ENCODE results near the gene LTBR.

The LTBR gene

GRCh38 chr12:6378709-6379472 lies 5.1 kb upstream of the LTBR start:
- in situ Hi-C loops (cut with HindIII; ENCODE audit: low pct_ligation_motif_present, low sequenced_read_pairs): no loop called here
- Histone ChIP-seq H3K36me3 (replicated peaks) (no peaks in the 10 kb centered on the region), H3K27me3 (replicated peaks) (no peaks in the 10 kb centered on the region), H3K27ac (no peak overlapping the region), H3K4me3 (ENCODE audit: low read depth, low read length) (no peak overlapping the region)
- no peak for DNase-seq
- no peak for TF ChIP-seq CTCF (IDR thresholded peaks at IDR 0.05; ENCODE audit: low read depth, low read length, missing control alignments)

GRCh38 chr12:6380141-6381121 lies 3.5 kb upstream of the LTBR start:
- no peak for TF ChIP-seq CTCF (IDR thresholded peaks at IDR 0.05; ENCODE audit: low read depth, low read length, missing control alignments)
- DNase-seq: no peak
- in situ Hi-C loops (cut with HindIII; ENCODE audit: low pct_ligation_motif_present, low sequenced_read_pairs): no loop called here
- Histone ChIP-seq H3K4me3 (ENCODE audit: low read depth, low read length) (no peak overlapping the region), H3K36me3 (replicated peaks) (no peaks in the 10 kb centered on the region), H3K27me3 (replicated peaks) (no peaks in the 10 kb centered on the region), H3K27ac (no peak overlapping the region)

GRCh38 chr12:6382371-6382770 lies 1.6 kb upstream of the LTBR start:
- no peak overlapping the region for H3K4me3 ChIP-seq (ENCODE audit: low read depth, low read length)
- H3K27me3 ChIP-seq (replicated peaks): no peaks in the 10 kb centered on the region
- in situ Hi-C loops (cut with HindIII; ENCODE audit: low pct_ligation_motif_present, low sequenced_read_pairs): no loop called here
- no peak overlapping the region for H3K27ac ChIP-seq
- no peak for DNase-seq
- TF ChIP-seq CTCF (IDR thresholded peaks at IDR 0.05; ENCODE audit: low read depth, low read length, missing control alignments): no peak
- peaks cover 10% of the 10 kb centered on the region for H3K36me3 ChIP-seq (replicated peaks)

- DNase-seq: no peak
- no peak for TF ChIP-seq CTCF (IDR thresholded peaks at IDR 0.05; ENCODE audit: low read depth, low read length, missing control alignments)
- in situ Hi-C loops (cut with HindIII; ENCODE audit: low pct_ligation_motif_present, low sequenced_read_pairs): no loop called here
- Histone ChIP-seq H3K36me3 (replicated peaks) (peaks cover 10% of the 10 kb centered on the region), H3K27ac (no peak overlapping the region), H3K27me3 (replicated peaks) (no peaks in the 10 kb centered on the region), H3K4me3 (ENCODE audit: low read depth, low read length) (no peak overlapping the region)
Observed at GRCh38 chr12:6382982-6383381, 980 bp upstream of the LTBR start.

- peaks cover 20% of the 10 kb centered on the region for H3K36me3 ChIP-seq (replicated peaks)
- in situ Hi-C loops (cut with HindIII; ENCODE audit: low pct_ligation_motif_present, low sequenced_read_pairs): no loop called here
- TF ChIP-seq CTCF (IDR thresholded peaks at IDR 0.05; ENCODE audit: low read depth, low read length, missing control alignments): no peak
- H3K27me3 ChIP-seq (replicated peaks): no peaks in the 10 kb centered on the region
- H3K4me3 ChIP-seq (ENCODE audit: low read depth, low read length): peak overlapping the region; percentile 61
- no peak for DNase-seq
- peak overlapping the region; percentile 77 for H3K27ac ChIP-seq
Observed at GRCh38 chr12:6384499-6385436, 806 bp downstream of the LTBR start.
